Measurements from ENCODE around the gene PYHIN1. TPM values are rescaled to one million over a fixed set of nuclear protein-coding genes. Genes with fewer than 3 reads are reported as not detected.
A peak's percentile ranks its signal among the peaks of the same experiment; 100 is the strongest.

PYHIN1 gene
- 1 to 10 TPM in 1 of 2 donors, under 1 TPM in 1; 0.31 to 1.1 TPM for total RNA-seq
- long read RNA-seq: 0 reads

- no peak for ATAC-seq
- DNase-seq: no peak
- intact Hi-C loops (cut with DNase I, micrococcal nuclease): no loop called here
Measured at GRCh38 chr1:158931055-158931737, at the start of gene PYHIN1. TSS of gene PYHIN1 (plus strand) at chr1:158931552. CDS start at chr1:158936911, 5,359 bp downstream.

GRCh38 chr1:158893654-158894053, 37.7 kb upstream of the PYHIN1 start:
- DNase-seq (no peak), ATAC-seq (no peak)
- intact Hi-C loops (cut with DNase I, micrococcal nuclease): no loop called here

DNA sequence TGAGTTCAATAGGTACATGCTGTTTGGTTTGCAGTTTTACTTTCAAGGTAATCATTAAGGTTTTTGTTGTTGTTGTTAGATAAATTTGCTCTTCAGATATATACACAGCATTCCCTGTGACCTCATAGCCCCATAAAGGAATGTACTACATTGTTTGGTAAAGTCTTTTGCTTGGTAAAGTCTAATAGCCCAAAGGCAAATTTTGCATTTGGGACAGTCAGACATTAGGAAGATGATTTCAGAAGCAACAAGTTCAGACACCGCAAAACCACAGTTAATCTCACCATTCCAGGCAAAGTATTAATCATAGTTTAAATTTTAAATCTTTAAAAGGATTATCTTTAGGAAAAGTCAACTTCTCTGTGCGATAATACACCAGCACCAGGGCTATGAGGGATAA, 32.6 kb upstream of the PYHIN1 start:
- ATAC-seq (no peak), DNase-seq (no peak)
- intact Hi-C loops (cut with DNase I, micrococcal nuclease): no loop called here

GRCh38 chr1:158901623-158902022, 29.7 kb upstream of the PYHIN1 start:
- no peak for ATAC-seq
- intact Hi-C loops (cut with DNase I, micrococcal nuclease): no loop called here
- no peak for DNase-seq

DNA sequence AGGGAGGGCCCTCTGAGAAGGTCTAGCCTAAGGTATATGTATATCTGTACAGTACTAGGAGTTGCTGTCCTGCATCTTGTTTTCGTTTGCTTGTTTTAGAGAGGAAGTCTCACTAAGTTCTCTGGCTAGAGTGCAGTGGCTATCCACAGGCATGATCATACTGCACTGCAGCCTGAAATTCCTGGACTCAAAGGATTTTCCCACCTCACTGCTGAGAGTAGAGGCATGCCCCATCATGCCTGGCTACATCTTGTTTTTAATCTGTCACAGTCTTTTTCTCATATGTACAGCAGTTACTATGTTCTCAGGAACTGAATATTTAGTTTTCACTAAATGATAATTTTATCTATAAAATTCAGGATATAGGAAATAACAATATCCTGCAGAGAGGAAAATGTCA, 15.3 kb upstream of the PYHIN1 start:
- ATAC-seq (no peak), DNase-seq (no peak)
- intact Hi-C loops (cut with DNase I, micrococcal nuclease): no loop called here

- intact Hi-C loops (cut with DNase I, micrococcal nuclease): no loop called here
- no peak for ATAC-seq
- no peak for DNase-seq
Measured at GRCh38 chr1:158924677-158925076, 6.7 kb upstream of the PYHIN1 start.

GRCh38 chr1:158930504-158930903, 848 bp upstream of the PYHIN1 start:
- ATAC-seq (no peak), DNase-seq (no peak)
- intact Hi-C loops (cut with DNase I, micrococcal nuclease): no loop called here

- intact Hi-C loops (cut with DNase I, micrococcal nuclease): no loop called here
- ATAC-seq: no peak
- no peak for DNase-seq
Measured at GRCh38 chr1:158932171-158932570, 819 bp downstream of the PYHIN1 start.

DNA sequence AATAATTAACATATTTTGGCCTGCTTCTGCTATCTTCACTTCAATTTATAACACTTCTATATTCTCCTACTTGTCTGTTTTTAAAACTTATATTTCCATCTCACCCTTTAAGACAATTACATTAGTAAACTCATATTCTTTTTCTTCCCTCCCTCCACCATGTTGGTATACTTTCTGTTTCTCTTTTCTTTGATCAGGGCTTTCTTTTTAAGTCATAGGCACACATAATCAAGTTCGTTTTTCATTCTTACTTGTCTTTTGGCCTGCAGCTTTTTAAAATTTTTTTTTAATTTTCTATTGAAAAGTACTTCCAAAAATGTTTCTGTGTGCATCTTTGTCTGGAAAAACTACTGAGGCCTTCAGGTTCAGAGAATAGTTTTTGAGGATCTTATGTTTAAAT, 2.3 kb downstream of the PYHIN1 start:
- no peak for DNase-seq
- intact Hi-C loops (cut with DNase I, micrococcal nuclease): no loop called here
- no peak for ATAC-seq

- intact Hi-C loops (cut with DNase I, micrococcal nuclease): no loop called here
- DNase-seq: no peak
- no peak for ATAC-seq
Measured at GRCh38 chr1:158939180-158939579, 7.8 kb downstream of the PYHIN1 start.

- DNase-seq (no peak), ATAC-seq (no peak)
- intact Hi-C loops (cut with DNase I, micrococcal nuclease): no loop called here
Measured at GRCh38 chr1:158941317-158941716, 10.0 kb downstream of the PYHIN1 start.

- intact Hi-C loops (cut with DNase I, micrococcal nuclease): no loop called here
- ATAC-seq (no peak), DNase-seq (no peak)
Measured at GRCh38 chr1:158942490-158942889, 11.1 kb downstream of the PYHIN1 start.

GRCh38 chr1:158943059-158943458, 11.7 kb downstream of the PYHIN1 start:
- ATAC-seq (no peak), DNase-seq (no peak)
- intact Hi-C loops (cut with DNase I, micrococcal nuclease): no loop called here

DNA sequence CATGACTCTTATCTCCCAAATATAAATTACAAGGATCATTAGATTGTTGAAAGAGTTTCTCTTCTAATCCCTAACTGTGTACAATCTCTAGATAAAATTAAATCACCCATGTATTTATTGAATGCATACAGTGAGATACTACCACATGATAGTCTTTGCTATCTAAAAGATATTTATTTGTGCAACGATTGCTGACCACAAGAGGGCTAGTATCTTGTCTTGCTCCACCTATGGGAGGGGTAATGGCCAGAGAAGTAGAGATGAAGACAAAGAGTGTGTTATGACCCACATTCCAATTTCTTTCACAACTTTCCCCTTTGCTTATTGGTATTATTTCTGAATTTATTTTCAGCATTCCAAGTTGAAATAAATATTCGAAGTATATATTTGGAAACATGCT, 13.7 kb downstream of the PYHIN1 start:
- DNase-seq: no peak
- intact Hi-C loops (cut with DNase I, micrococcal nuclease): no loop called here
- ATAC-seq: no peak

- ATAC-seq: no peak
Measured at GRCh38 chr1:158946785-158947184, 15.4 kb downstream of the PYHIN1 start.

GRCh38 chr1:158951956-158952355, 20.6 kb downstream of the PYHIN1 start:
- intact Hi-C loops (cut with DNase I, micrococcal nuclease): no loop called here
- DNase-seq (peak in 1 of 2 donors; percentile 45), ATAC-seq (peak; percentile 90)

More at GRCh38 chr1:158946785-158947184, 15.4 kb downstream of the PYHIN1 start:
- no peak for DNase-seq
- intact Hi-C loops (cut with DNase I, micrococcal nuclease): no loop called here

GRCh38 chr1:158952416-158952815, 21.1 kb downstream of the PYHIN1 start:
- intact Hi-C loops (cut with DNase I, micrococcal nuclease): no loop called here

GRCh38 chr1:158961178-158961577, 29.8 kb downstream of the PYHIN1 start:
- intact Hi-C loops (cut with DNase I, micrococcal nuclease): no loop called here
- no peak for DNase-seq
- ATAC-seq: no peak

More at GRCh38 chr1:158952416-158952815, 21.1 kb downstream of the PYHIN1 start:
- ATAC-seq (no peak), DNase-seq (no peak)

GRCh38 chr1:158962983-158963382, 31.6 kb downstream of the PYHIN1 start:
- ATAC-seq (no peak), DNase-seq (no peak)

GRCh38 chr1:158969166-158969565, 37.8 kb downstream of the PYHIN1 start:
- no peak for ATAC-seq
- intact Hi-C loops (cut with DNase I, micrococcal nuclease): no loop called here
- no peak for DNase-seq

More at GRCh38 chr1:158962983-158963382, 31.6 kb downstream of the PYHIN1 start:
- intact Hi-C loops (cut with DNase I, micrococcal nuclease): no loop called here

GRCh38 chr1:158969855-158970254, 38.5 kb downstream of the PYHIN1 start:
- ATAC-seq (no peak), DNase-seq (no peak)
- intact Hi-C loops (cut with DNase I, micrococcal nuclease): no loop called here
